ENCODE results near the gene TBC1D12. TPM values are rescaled to one million over a fixed set of nuclear protein-coding genes. Genes with fewer than 3 reads are reported as not detected.

The TBC1D12 gene
- total RNA-seq, 1 experiment from 2014 or later: 3.9 TPM

- no peak overlapping the region for H3K27ac ChIP-seq
- no peaks in the 10 kb centered on the region for H3F3A ChIP-seq (ENCODE audit: insufficient read depth, low read depth)
- no TSS peak for BruUV-seq (replicated peaks)
- no peak overlapping the region for H2AFZ ChIP-seq
- H3K4me2 ChIP-seq: no peak overlapping the region
- no peaks in the 10 kb centered on the region for H3K79me2 ChIP-seq (ENCODE audit: low read depth)
- H3K9me3 ChIP-seq (ENCODE audit: insufficient read depth, low read depth): no peaks in the 10 kb centered on the region
- H3K27me3 ChIP-seq (ENCODE audit: insufficient read depth, low read depth): no peaks in the 10 kb centered on the region
- DNase-seq: no peak
- H3K4me1 ChIP-seq (replicated peaks; ENCODE audit: insufficient read depth): no peaks in the 10 kb centered on the region
- intact Hi-C loops (cut with micrococcal nuclease; ENCODE audit: unreplicated experiment): no loop called here
- POLR2A ChIA-PET (ENCODE audit: unreplicated experiment): no interaction called here
- H3K36me3 ChIP-seq (ENCODE audit: low read depth): no peaks in the 10 kb centered on the region
- no peaks in the 10 kb centered on the region for H4K20me1 ChIP-seq (ENCODE audit: insufficient read depth)
- CTCF ChIA-PET: no interaction called here
- TF ChIP-seq EZH2 (IDR thresholded peaks at IDR 0.05; ENCODE audit: low read depth): no peak
- TF ChIP-seq, protein P1, sequence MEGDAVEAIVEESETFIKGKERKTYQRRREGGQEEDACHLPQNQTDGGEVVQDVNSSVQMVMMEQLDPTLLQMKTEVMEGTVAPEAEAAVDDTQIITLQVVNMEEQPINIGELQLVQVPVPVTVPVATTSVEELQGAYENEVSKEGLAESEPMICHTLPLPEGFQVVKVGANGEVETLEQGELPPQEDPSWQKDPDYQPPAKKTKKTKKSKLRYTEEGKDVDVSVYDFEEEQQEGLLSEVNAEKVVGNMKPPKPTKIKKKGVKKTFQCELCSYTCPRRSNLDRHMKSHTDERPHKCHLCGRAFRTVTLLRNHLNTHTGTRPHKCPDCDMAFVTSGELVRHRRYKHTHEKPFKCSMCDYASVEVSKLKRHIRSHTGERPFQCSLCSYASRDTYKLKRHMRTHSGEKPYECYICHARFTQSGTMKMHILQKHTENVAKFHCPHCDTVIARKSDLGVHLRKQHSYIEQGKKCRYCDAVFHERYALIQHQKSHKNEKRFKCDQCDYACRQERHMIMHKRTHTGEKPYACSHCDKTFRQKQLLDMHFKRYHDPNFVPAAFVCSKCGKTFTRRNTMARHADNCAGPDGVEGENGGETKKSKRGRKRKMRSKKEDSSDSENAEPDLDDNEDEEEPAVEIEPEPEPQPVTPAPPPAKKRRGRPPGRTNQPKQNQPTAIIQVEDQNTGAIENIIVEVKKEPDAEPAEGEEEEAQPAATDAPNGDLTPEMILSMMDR (conservative IDR thresholded peaks at IDR 0.05): no peak
- no peaks in the 10 kb centered on the region for H3K9me2 ChIP-seq (ENCODE audit: insufficient read depth)
- H3K4me3 ChIP-seq: no peak overlapping the region
Measured at GRCh38 chr10:94489976-94490788, 87.8 kb downstream of the TBC1D12 start.

GRCh38 chr10:94490789-94491039 lies 88.4 kb downstream of the TBC1D12 start:
- Histone ChIP-seq H3K9me3 (ENCODE audit: insufficient read depth, low read depth) (no peaks in the 10 kb centered on the region), H3K4me3 (no peak overlapping the region), H3K27me3 (ENCODE audit: insufficient read depth, low read depth) (no peaks in the 10 kb centered on the region), H3K9me2 (ENCODE audit: insufficient read depth) (no peaks in the 10 kb centered on the region), H3K36me3 (ENCODE audit: low read depth) (no peaks in the 10 kb centered on the region), H2AFZ (no peak overlapping the region), H3K27ac (no peak overlapping the region), H4K20me1 (ENCODE audit: insufficient read depth) (no peaks in the 10 kb centered on the region), H3K4me2 (no peak overlapping the region), H3F3A (ENCODE audit: insufficient read depth, low read depth) (no peaks in the 10 kb centered on the region), H3K79me2 (ENCODE audit: low read depth) (no peaks in the 10 kb centered on the region), H3K4me1 (replicated peaks; ENCODE audit: insufficient read depth) (no peaks in the 10 kb centered on the region)
- intact Hi-C loops (cut with micrococcal nuclease; ENCODE audit: unreplicated experiment): no loop called here
- TF ChIP-seq, protein P1 (conservative IDR thresholded peaks at IDR 0.05): no peak
- no peak for TF ChIP-seq EZH2 (IDR thresholded peaks at IDR 0.05; ENCODE audit: low read depth)
- DNase-seq: no peak
- ChIA-PET CTCF (no interaction called here), POLR2A (ENCODE audit: unreplicated experiment) (no interaction called here)
- BruUV-seq (replicated peaks): no TSS peak

- H3K4me1 ChIP-seq (replicated peaks; ENCODE audit: insufficient read depth): no peaks in the 10 kb centered on the region
- no peaks in the 10 kb centered on the region for H4K20me1 ChIP-seq (ENCODE audit: insufficient read depth)
- no peak overlapping the region for H3K4me2 ChIP-seq
- no peak overlapping the region for H2AFZ ChIP-seq
- DNase-seq: no peak
- H3K27me3 ChIP-seq (ENCODE audit: insufficient read depth, low read depth): no peaks in the 10 kb centered on the region
- H3F3A ChIP-seq (ENCODE audit: insufficient read depth, low read depth): no peaks in the 10 kb centered on the region; the same call in 1 of the 2 replicates
- H3K9me2 ChIP-seq (ENCODE audit: insufficient read depth): no peaks in the 10 kb centered on the region
- intact Hi-C loops (cut with micrococcal nuclease; ENCODE audit: unreplicated experiment): no loop called here
- no peak overlapping the region for H3K4me3 ChIP-seq
- TF ChIP-seq EZH2 (IDR thresholded peaks at IDR 0.05; ENCODE audit: low read depth): no peak
- TF ChIP-seq, protein P1 (conservative IDR thresholded peaks at IDR 0.05): no peak
- ChIA-PET CTCF (no interaction called here), POLR2A (ENCODE audit: unreplicated experiment) (no interaction called here)
- no peak overlapping the region for H3K27ac ChIP-seq
- H3K36me3 ChIP-seq (ENCODE audit: low read depth): no peaks in the 10 kb centered on the region
- no TSS peak for BruUV-seq (replicated peaks)
- H3K79me2 ChIP-seq (ENCODE audit: low read depth): no peaks in the 10 kb centered on the region
- H3K9me3 ChIP-seq (ENCODE audit: insufficient read depth, low read depth): no peaks in the 10 kb centered on the region
Measured at GRCh38 chr10:94493463-94493862, 91.1 kb downstream of the TBC1D12 start.

Data from PC-9 (cell line).